Glutamatergic neuron (in vitro differentiated cells): ENCODE measurements around the gene LRRC71. TPM values are rescaled to one million over a fixed set of nuclear protein-coding genes. Genes with fewer than 3 reads are reported as not detected.

ENCODE experiments used
- DNase-seq: peaks from one replicate; pipeline ENCODE4 v3.0.0; 2022
- H3K27ac Mint-ChIP-seq: one replicate; pipeline ENCODE4 v1.8.0; 2020; ENCODE audit warnings: mild to moderate bottlenecking, mixed read lengths, inconsistent platforms; ENCODE audit not compliant: unreplicated experiment
- H3K27me3 Mint-ChIP-seq: one replicate; pipeline ENCODE4 v1.8.0; 2020; ENCODE audit warnings: mild to moderate bottlenecking, moderate library complexity, mixed read lengths, inconsistent platforms; ENCODE audit not compliant: unreplicated experiment
- H3K36me3 Mint-ChIP-seq: one replicate; pipeline ENCODE4 v1.8.0; 2020; ENCODE audit warnings: mild to moderate bottlenecking, mixed read lengths, inconsistent platforms; ENCODE audit not compliant: unreplicated experiment
- H3K4me1 Mint-ChIP-seq: one replicate; pipeline ENCODE4 v1.8.0; 2020; ENCODE audit warnings: mild to moderate bottlenecking, low read depth, mixed read lengths, inconsistent platforms; ENCODE audit not compliant: unreplicated experiment
- H3K4me3 Mint-ChIP-seq: one replicate; pipeline ENCODE4 v1.8.0; 2020; ENCODE audit warnings: mild to moderate bottlenecking, mixed read lengths, inconsistent platforms; ENCODE audit not compliant: unreplicated experiment
- H3K9me3 Mint-ChIP-seq: one replicate; pipeline ENCODE4 v1.8.0; 2020; ENCODE audit warnings: mild to moderate bottlenecking, moderate library complexity, mixed read lengths, inconsistent platforms; ENCODE audit not compliant: unreplicated experiment
- CTCF ChIP-seq: fragments of 200-600 bp; sonication (generic); IDR thresholded peaks from one replicate; pipeline ENCODE4 v1.5.0; 2021; ENCODE audit not compliant: partially characterized antibody, unreplicated experiment
- total RNA-seq: library from RNA; stranded (reverse); fragmentation: NEBNext Ultra II Directional; extraction: Animal tissue kit (Norgen Biotek cat#: 25700); gene quantifications from one replicate; pipeline ENCODE4 v1.2.1, GENCODE V29; 2021; ENCODE audit not compliant: unreplicated experiment

The LRRC71 gene
- total RNA-seq, 1 donor from 2014 or later = not detected

GRCh38 chr1:156948708-156949107 is 28.3 kb downstream of the LRRC71 start:
- H3K4me3 Mint-ChIP-seq = no peak overlapping the region
- H3K4me1 Mint-ChIP-seq = no peaks in the 10 kb centered on the region
- H3K36me3 Mint-ChIP-seq = peaks cover 18% of the 10 kb centered on the region
- peaks cover 8% of the 10 kb centered on the region for H3K27me3 Mint-ChIP-seq
- TF ChIP-seq CTCF = peak; percentile 20
- no peak for DNase-seq
- no peak overlapping the region for H3K27ac Mint-ChIP-seq
- peaks cover 3% of the 10 kb centered on the region for H3K9me3 Mint-ChIP-seq

GRCh38 chr1:156949127-156949526 is 28.7 kb downstream of the LRRC71 start:
- Mint-ChIP-seq H3K27ac (no peak overlapping the region), H3K27me3 (peaks cover 6% of the 10 kb centered on the region), H3K4me3 (no peak overlapping the region), H3K36me3 (peaks cover 17% of the 10 kb centered on the region), H3K9me3 (peaks cover 3% of the 10 kb centered on the region), H3K4me1 (no peaks in the 10 kb centered on the region)
- TF ChIP-seq CTCF = peak; percentile 7
- DNase-seq = no peak

- Mint-ChIP-seq H3K27me3 (peaks cover 5% of the 10 kb centered on the region), H3K27ac (no peak overlapping the region), H3K36me3 (peaks cover 2% of the 10 kb centered on the region), H3K4me1 (no peaks in the 10 kb centered on the region), H3K9me3 (peaks cover 2% of the 10 kb centered on the region), H3K4me3 (no peak overlapping the region)
- DNase-seq = no peak
- no peak for TF ChIP-seq CTCF
Measured at GRCh38 chr1:156951371-156951770, 30.9 kb downstream of the LRRC71 start.

GRCh38 chr1:156953571-156953970 is 33.1 kb downstream of the LRRC71 start:
- H3K36me3 Mint-ChIP-seq = no peaks in the 10 kb centered on the region
- no peaks in the 10 kb centered on the region for H3K4me1 Mint-ChIP-seq

GRCh38 chr1:156956333-156956732 is 35.9 kb downstream of the LRRC71 start:
- no peak for TF ChIP-seq CTCF
- peaks cover 5% of the 10 kb centered on the region for H3K27me3 Mint-ChIP-seq
- no peak overlapping the region for H3K27ac Mint-ChIP-seq
- peaks cover 4% of the 10 kb centered on the region for H3K9me3 Mint-ChIP-seq
- no peak overlapping the region for H3K4me3 Mint-ChIP-seq
- no peaks in the 10 kb centered on the region for H3K4me1 Mint-ChIP-seq
- H3K36me3 Mint-ChIP-seq = no peaks in the 10 kb centered on the region
- DNase-seq = no peak

More at GRCh38 chr1:156953571-156953970, 33.1 kb downstream of the LRRC71 start:
- Mint-ChIP-seq H3K9me3 (peaks cover 2% of the 10 kb centered on the region), H3K4me3 (no peak overlapping the region), H3K27me3 (peaks cover 5% of the 10 kb centered on the region), H3K27ac (no peak overlapping the region)
- DNase-seq = no peak
- no peak for TF ChIP-seq CTCF
